HepG2 (cell line): ENCODE results near the gene SMOC1. TPM values are rescaled to one million over a fixed set of nuclear protein-coding genes. Genes with fewer than 3 reads are reported as not detected.

Experiments used
- CHD4 ChIP-seq: fragments of 200-600 bp; sonication (generic); IDR thresholded peaks from 2 replicates; pipeline ENCODE4 v1.7.0; 2017; ENCODE audit warnings: mild to moderate bottlenecking, low read length, borderline replicate concordance
- DBP ChIP-seq: sonication (generic); formaldehyde crosslinking; IDR thresholded peaks from 2 replicates; pipeline ENCODE4 v1.4.0; 2020; ENCODE audit warnings: missing genetic modification reagents; ENCODE audit errors: not compliant biosample characterization
- DDIT3 ChIP-seq: sonication (generic); formaldehyde crosslinking; IDR thresholded peaks from 2 replicates; pipeline ENCODE4 v1.4.0; 2020; ENCODE audit warnings: mild to moderate bottlenecking, missing genetic modification reagents
- EP300 ChIP-seq, 3 experiments: sonication (generic) in 1 of 3; formaldehyde crosslinking in 1 of 3; IDR thresholded peaks; 2 replicates each; pipeline versions ENCODE4 v1.5.1 to v1.6.1; 2011 to 2020; ENCODE audit warnings: low read depth in 2 of 3, low read length in 2 of 3, borderline replicate concordance in 1 of 3, improper control_type of control experiment in 1 of 3, mild to moderate bottlenecking in 1 of 3, missing genetic modification reagents in 1 of 3, moderate library complexity in 1 of 3
- HBP1 ChIP-seq: IDR thresholded peaks from 2 replicates; pipeline ENCODE4 v1.6.1; 2016; ENCODE audit warnings: low read depth, control low read depth
- MLX ChIP-seq: IDR thresholded peaks from 2 replicates; pipeline ENCODE4 v1.6.1; 2016
- MLXIP ChIP-seq: sonication (generic); formaldehyde crosslinking; IDR thresholded peaks from 2 replicates; pipeline ENCODE4 v1.9.0; 2021; ENCODE audit warnings: missing genetic modification reagents, borderline replicate concordance
- NCOA5 ChIP-seq: sonication (generic); formaldehyde crosslinking; IDR thresholded peaks from 2 replicates; pipeline ENCODE4 v1.4.0; 2020; ENCODE audit warnings: missing genetic modification reagents
- NFRKB ChIP-seq: fragments of 450-650 bp; IDR thresholded peaks from 2 replicates; pipeline ENCODE4 v1.6.1; 2017
- PATZ1 ChIP-seq: sonication (generic); formaldehyde crosslinking; IDR thresholded peaks from 2 replicates; pipeline ENCODE4 v1.4.0; 2020; ENCODE audit warnings: missing genetic modification reagents
- PITX1 ChIP-seq: sonication (generic); formaldehyde crosslinking; IDR thresholded peaks from 2 replicates; pipeline ENCODE4 v1.5.1; 2020; ENCODE audit warnings: mild to moderate bottlenecking, missing genetic modification reagents
- TEAD3 ChIP-seq: optimal IDR thresholded peaks from 2 replicates; pipeline ENCODE3; 2016; ENCODE audit warnings: borderline replicate concordance
- TFAP4 ChIP-seq: sonication (generic); IDR thresholded peaks from 2 replicates; pipeline ENCODE4 v1.6.1; 2016; ENCODE audit warnings: low read depth, borderline replicate concordance
- ZFP36 ChIP-seq: fragments of 150-350 bp; IDR thresholded peaks from 2 replicates; pipeline ENCODE4 v1.6.1; 2018; ENCODE audit warnings: borderline replicate concordance, low read length, low read depth; ENCODE audit not compliant: partially characterized antibody
- ZNF367 ChIP-seq: sonication (generic); formaldehyde crosslinking; IDR thresholded peaks from 2 replicates; pipeline ENCODE4 v1.4.0; 2020; ENCODE audit warnings: missing genetic modification reagents, borderline replicate concordance
- ZNF446 ChIP-seq: sonication (generic); formaldehyde crosslinking; IDR thresholded peaks from 2 replicates; pipeline ENCODE4 v1.5.0; 2020; ENCODE audit warnings: mild to moderate bottlenecking, missing genetic modification reagents
- ZNF737 ChIP-seq: sonication (generic); formaldehyde crosslinking; IDR thresholded peaks from 2 replicates; pipeline ENCODE4 v1.5.0; 2020; ENCODE audit warnings: missing genetic modification reagents, mild to moderate bottlenecking, borderline replicate concordance
- ZNF775 ChIP-seq: sonication (generic); formaldehyde crosslinking; IDR thresholded peaks from 2 replicates; pipeline ENCODE4 v1.4.0; 2020; ENCODE audit warnings: missing genetic modification reagents, mild to moderate bottlenecking, moderate library complexity, borderline replicate concordance
- polyA plus RNA-seq, 8 experiments: library from polyadenylated mRNA; depleted of rRNA in 3 of 8; stranded (reverse) in 7 of 8; unstranded in 1 of 8; fragments of >200 nt; fragmentation: Illumina TruSeq in 4 of 8; extraction: Trizol in 4 of 8; gene quantifications; 2 replicates each; pipeline versions ENCODE4 v1.2.1 to v1.2.3, GENCODE V29; 2011 to 2016; ENCODE audit warnings: low read depth in 4 of 8, missing spikeins in 1 of 8, mixed read lengths in 1 of 8; ENCODE audit not compliant: insufficient read depth in 1 of 8
- total RNA-seq, 5 experiments: library from RNA; depleted of rRNA; stranded (reverse); fragments of >200 nt; fragmentation: Illumina TruSeq; extraction: Trizol; gene quantifications; 2 replicates each; pipeline ENCODE4 v1.2.3, GENCODE V29; 2016; ENCODE audit warnings: low read depth in 1 of 5

Gene SMOC1
- total and polyA plus RNA-seq, 2 of the 13 experiments (the other 11 are each of a cell fraction or from before 2014, with no cell fraction given): 17.8 to 35.6 TPM

- TF ChIP-seq TFAP4 (peak; percentile 13; the same call in 1 of the 2 replicates), PATZ1 (no peak), ZFP36 (no peak), NFRKB (no peak), MLXIP (CRISPR knock-in tag) (no peak), TEAD3 (CRISPR knock-in tag) (peak; percentile 13), NCOA5 (CRISPR knock-in tag) (no peak), MLX (CRISPR knock-in tag) (no peak), CHD4 (peak; percentile 51; the same call in 1 of the 2 replicates), HBP1 (CRISPR knock-in tag) (no peak), ZNF446 (CRISPR knock-in tag) (no peak), DDIT3 (no peak), ZNF737 (CRISPR knock-in tag) (no peak), EP300 (IDR thresholded peaks at IDR 0.05; ENCODE audit: low read depth in 2 of 2, low read length in 2 of 2) (peak in 1 of 2 experiments; percentile 23; a peak in 1 of 4 replicates), EP300 (CRISPR knock-in tag; IDR thresholded peaks at IDR 0.05; ENCODE audit: borderline replicate concordance) (no peak), DBP (CRISPR knock-in tag) (no peak), ZNF367 (CRISPR knock-in tag) (no peak), PITX1 (0 out of 2 replicates have a peak, but pooled peaks have one; percentile 26), ZNF775 (CRISPR knock-in tag) (0 out of 2 replicates have a peak, but pooled peaks have one; percentile 67)
Observed at GRCh38 chr14:69941768-69942742, 62.8 kb downstream of the SMOC1 start (continued).
